HL-60 (cell line): ENCODE results near the gene ITGAE.
A peak's percentile ranks its signal among the peaks of the same experiment; 100 is the strongest.

ENCODE experiments used
- DNase-seq, 2 experiments: peaks; one replicate each; pipeline ENCODE4 v3.0.0-alpha.2; 2010 to 2020; ENCODE audit warnings: low read depth in 1 of 2, low spot score in 1 of 2
- H3K27ac ChIP-seq: fragments of 250-450 bp; sonication (Bioruptor Pico); replicated peaks from 2 replicates; pipeline ENCODE4 v1.5.1; 2020; ENCODE audit warnings: mild to moderate bottlenecking, moderate library complexity
- H3K27me3 ChIP-seq: fragments of 250-450 bp; sonication (Bioruptor Pico); 2 replicates; pipeline ENCODE4 v1.5.1; 2021; ENCODE audit warnings: mild to moderate bottlenecking, moderate library complexity; ENCODE audit not compliant: insufficient read depth, poor library complexity, severe bottlenecking
- H3K4me3 ChIP-seq: replicated peaks from 2 replicates; pipeline ENCODE4 v1.5.1; 2011; ENCODE audit warnings: mild to moderate bottlenecking, control low read depth, low read length; ENCODE audit not compliant: insufficient read depth
- CTCF ChIP-seq: IDR thresholded peaks from one replicate; pipeline ENCODE4 v1.5.1; 2011; ENCODE audit warnings: low read length, control low read depth, inconsistent platforms; ENCODE audit not compliant: insufficient read depth
- GABPA ChIP-seq: IDR thresholded peaks from 2 replicates; pipeline ENCODE4 v1.6.1; 2012; ENCODE audit warnings: low read depth
- POLR2AphosphoS5 ChIP-seq: IDR thresholded peaks from 2 replicates; pipeline ENCODE4 v1.6.1; 2012; ENCODE audit warnings: low read depth
- REST ChIP-seq: IDR thresholded peaks from 2 replicates; pipeline ENCODE4 v1.6.1; 2012; ENCODE audit warnings: low read depth; ENCODE audit not compliant: insufficient replicate concordance
- SPI1 ChIP-seq: IDR thresholded peaks from 2 replicates; pipeline ENCODE4 v1.6.1; 2012; ENCODE audit warnings: low read depth, mild to moderate bottlenecking, borderline replicate concordance

Gene ITGAE

GRCh38 chr17:3697103-3697476 lies 103.9 kb downstream of the ITGAE start:
- H3K27me3 ChIP-seq = no peaks in the 10 kb centered on the region
- TF ChIP-seq SPI1 (no peak), REST (no peak), GABPA (no peak), CTCF (no peak), POLR2AphosphoS5 (no peak)
- no peak overlapping the region for H3K27ac ChIP-seq
- H3K4me3 ChIP-seq = no peak overlapping the region
- DNase-seq = no peak

DNA sequence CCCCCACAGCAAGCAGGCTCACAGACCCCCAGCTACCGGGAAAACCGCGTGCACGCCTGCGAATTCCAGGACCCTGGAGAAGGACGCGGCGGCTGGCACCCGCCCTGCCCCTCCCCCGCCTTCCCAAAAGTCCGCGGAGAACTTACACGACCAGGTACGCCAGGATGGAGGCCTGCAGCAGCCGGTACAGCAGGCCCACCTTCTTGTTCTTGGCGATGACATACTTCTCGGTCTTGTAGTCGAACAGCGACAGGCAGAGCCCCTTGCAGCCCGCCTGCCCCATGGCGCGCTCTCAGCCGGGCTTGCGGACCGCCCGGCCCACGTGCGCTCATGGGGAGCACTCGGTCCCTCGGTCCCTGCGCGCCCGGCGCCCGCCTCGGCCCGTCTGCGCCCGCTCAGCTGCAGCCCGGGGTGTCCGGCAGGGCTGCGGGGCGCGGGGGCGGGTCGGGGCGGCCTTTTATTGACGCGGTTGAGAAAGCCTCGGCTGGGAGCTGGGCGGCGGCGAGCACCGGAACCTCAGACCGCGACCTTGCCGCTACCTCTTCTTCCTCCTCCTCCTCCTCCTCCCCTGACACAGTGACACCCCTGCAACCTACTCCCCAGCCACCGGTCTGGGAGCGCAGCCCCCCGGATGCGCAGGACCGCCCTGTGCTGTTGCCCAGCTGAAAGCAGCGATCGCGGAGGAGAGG lies 105.1 kb downstream of the ITGAE start, which contains the start of gene P2RX5:
P2RX5 (minus strand) TSS at position 433 of the 689 bp plus-strand sequence; CDS start at position 283, 150 bp downstream.
- no peak for TF ChIP-seq CTCF
- peak; percentile 35; the same call in 1 of the 2 replicates for TF ChIP-seq SPI1
- TF ChIP-seq GABPA = no peak
- TF ChIP-seq POLR2AphosphoS5 = no peak
- peak; percentile 88 for TF ChIP-seq REST
- Histone ChIP-seq H3K27ac (no peak within 1 kb of the TSS), H3K27me3 (no peaks in the 10 kb centered on the region), H3K4me3 (peak within 1 kb of the TSS; percentile 40)
- DNase-seq = peak; percentile 38

DNA sequence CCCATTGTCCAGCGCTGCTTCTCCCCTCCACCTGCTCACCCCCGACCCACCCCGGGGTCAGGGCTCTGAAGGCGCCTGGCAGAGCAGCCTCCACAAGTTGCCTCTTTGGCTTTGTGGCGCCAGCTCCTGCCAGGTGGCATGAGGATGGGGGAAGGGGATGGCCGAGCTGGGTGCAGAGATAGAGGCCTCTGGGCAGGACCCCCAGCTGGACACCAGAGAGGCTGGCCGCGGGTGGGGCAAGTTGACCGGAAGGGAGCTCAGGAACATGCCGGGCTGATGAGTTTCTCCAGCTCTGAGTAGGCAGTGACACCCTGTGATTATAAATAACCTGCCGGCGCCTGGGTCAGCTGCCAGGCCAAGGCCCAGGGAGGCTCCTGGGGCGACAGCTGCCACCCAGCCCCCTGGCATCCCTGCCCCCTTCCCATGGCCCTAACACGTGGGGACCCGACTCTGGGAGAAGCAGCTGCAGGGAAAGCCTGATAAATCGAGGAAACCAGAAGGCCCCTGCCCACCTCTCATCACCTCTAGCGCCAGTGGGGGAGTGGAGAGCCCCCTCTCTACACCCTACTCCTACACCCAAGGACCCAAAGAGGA lies 105.8 kb downstream of the ITGAE start:
- DNase-seq = no peak
- no peak for TF ChIP-seq SPI1
- TF ChIP-seq POLR2AphosphoS5 = no peak
- no peak for TF ChIP-seq CTCF
- no peak for TF ChIP-seq GABPA
- no peak for TF ChIP-seq REST
- Histone ChIP-seq H3K27me3 (no peaks in the 10 kb centered on the region), H3K4me3 (peak overlapping the region; percentile 40), H3K27ac (no peak overlapping the region)
